GM12872 (cell line): ENCODE measurements around the gene SOX6.

Source experiments
- TF ChIP-seq, protein P1 (sequence below): IDR thresholded peaks from 3 replicates; pipeline ENCODE4 v1.5.1; 2011; ENCODE audit warnings: low read depth, mild to moderate bottlenecking, low read length, moderate library complexity; ENCODE audit not compliant: insufficient read depth

SOX6 gene

DNA sequence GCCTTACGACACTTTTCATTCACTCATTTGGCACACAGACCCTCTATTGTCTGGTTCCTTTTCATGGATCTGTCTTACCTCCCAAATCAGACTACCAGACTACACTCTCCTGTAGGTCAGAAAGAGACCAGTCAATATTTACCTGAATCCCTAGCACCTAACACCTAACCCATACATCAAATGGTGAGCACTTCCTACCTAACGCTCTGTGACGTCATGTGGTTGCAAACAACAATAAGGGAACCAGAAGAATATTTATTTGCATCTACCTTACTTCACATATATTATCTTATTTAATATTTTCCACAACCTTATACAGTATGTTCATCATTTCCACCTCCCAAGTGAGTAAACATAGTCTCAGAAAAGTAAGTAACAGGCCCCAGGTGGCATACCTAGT, 323.4 kb downstream of the SOX6 start:
- TF ChIP-seq, protein P1, sequence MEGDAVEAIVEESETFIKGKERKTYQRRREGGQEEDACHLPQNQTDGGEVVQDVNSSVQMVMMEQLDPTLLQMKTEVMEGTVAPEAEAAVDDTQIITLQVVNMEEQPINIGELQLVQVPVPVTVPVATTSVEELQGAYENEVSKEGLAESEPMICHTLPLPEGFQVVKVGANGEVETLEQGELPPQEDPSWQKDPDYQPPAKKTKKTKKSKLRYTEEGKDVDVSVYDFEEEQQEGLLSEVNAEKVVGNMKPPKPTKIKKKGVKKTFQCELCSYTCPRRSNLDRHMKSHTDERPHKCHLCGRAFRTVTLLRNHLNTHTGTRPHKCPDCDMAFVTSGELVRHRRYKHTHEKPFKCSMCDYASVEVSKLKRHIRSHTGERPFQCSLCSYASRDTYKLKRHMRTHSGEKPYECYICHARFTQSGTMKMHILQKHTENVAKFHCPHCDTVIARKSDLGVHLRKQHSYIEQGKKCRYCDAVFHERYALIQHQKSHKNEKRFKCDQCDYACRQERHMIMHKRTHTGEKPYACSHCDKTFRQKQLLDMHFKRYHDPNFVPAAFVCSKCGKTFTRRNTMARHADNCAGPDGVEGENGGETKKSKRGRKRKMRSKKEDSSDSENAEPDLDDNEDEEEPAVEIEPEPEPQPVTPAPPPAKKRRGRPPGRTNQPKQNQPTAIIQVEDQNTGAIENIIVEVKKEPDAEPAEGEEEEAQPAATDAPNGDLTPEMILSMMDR: no peak

DNA sequence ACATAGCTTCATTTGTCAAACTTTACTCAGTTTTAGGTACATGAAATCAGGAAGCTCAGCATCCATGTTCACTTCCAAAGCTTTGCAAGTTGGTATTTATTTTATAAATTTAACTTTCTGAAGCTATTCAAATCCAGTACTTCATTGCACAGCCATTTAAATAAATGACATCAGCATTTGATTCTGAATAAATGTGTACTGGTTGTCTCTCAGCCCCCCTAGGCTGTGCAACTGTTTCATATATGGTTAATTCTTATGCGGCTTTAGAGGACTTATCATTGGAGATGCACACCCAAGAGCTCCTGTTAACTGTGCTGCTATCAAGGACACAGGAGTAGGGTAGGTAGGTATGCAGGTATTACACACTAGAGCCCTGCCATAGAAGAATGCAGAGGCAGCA, 325.1 kb downstream of the SOX6 start:
- TF ChIP-seq, protein P1: no peak

DNA sequence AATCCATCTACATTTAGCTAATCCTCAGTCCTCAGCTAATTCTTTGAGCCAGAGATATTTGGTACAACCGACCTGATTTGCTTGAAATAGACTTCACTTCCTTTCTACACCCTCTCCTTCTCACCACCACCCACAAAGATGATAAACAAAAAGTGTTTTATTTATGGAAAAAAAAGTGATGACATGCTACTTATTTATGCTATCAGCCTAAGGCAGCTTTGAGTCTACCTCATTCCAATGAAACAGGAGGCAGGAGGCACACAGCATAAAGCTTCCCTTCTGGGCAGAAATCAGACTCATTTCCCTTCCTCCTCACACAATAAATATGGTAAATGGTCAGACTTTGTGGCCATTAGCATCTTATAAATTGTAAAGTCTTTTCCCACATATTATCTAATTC, 325.7 kb downstream of the SOX6 start:
- TF ChIP-seq, protein P1: no peak

DNA sequence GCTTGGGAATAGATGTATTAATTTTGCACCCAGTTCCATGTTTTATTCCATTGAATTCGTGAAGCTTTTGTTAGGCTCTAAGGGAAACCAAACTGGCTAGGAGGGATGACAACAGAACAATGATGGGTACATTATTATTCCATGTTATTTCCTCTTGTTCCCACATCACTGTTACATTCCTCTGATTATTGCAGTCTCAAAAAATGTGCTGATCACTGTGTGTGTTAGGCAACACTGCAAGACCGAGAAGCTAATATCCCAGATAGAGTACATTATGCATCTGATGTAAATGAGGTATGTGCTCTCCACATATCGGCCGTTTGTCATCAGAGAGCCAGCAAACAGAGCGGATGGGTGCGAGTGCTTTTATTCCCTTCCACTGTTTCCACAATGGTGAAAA, 327.9 kb downstream of the SOX6 start:
- TF ChIP-seq, protein P1: no peak

DNA sequence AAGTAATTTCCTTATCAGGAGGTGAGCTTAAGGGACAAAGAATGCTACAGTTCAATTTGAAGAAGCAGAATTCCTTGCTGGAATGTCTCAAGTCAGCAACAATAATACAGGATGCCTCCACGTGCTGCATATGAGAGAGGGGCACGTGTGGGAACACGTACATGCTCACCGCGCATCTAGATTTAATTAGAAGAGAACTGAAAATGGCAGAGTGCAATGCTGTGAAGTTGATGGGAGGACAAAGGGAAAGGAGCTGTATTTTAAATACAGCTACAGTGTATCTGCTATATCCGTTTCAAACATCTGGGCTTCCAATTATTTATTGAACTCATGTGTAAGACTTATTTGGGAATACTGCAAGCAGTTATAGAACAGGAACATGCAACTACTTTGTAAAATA, 328.7 kb downstream of the SOX6 start:
- TF ChIP-seq, protein P1: no peak

DNA sequence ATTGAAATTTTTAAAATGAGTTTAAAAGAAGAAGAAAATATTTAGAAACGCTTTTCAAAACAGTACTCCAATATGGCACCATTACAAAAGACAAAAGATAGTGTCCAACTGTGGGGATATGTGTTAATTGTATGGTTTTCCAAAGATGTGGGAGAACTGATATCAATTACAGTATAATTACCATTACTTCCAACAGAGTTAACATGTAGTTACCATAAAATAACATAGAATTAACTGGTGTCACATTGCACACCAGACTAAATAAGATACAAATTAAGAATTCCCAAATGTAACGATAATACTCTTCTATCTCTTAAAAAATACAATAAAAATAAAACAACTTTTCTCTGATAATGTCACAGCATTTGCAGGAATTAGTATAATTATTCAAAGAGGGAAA, 329.5 kb downstream of the SOX6 start:
- TF ChIP-seq, protein P1: no peak

DNA sequence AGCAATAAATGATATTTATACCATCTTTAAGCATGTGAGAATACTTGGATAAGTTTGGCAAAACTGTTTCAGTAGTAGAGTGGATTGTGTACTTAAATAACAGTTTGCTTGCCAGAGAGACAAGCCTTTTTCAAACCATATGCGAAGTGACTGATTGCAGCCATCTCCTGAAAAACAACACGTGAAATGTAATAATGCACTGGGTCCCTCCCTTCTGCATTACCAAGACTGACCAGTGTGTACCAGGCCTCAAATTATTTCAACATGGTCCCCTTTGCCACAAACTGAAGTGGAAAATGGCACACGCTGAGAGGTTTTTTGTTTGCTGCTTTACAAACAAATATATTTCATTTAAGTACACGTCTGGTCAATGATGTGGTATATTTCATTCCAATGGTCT, 337.4 kb downstream of the SOX6 start:
- TF ChIP-seq, protein P1: no peak

DNA sequence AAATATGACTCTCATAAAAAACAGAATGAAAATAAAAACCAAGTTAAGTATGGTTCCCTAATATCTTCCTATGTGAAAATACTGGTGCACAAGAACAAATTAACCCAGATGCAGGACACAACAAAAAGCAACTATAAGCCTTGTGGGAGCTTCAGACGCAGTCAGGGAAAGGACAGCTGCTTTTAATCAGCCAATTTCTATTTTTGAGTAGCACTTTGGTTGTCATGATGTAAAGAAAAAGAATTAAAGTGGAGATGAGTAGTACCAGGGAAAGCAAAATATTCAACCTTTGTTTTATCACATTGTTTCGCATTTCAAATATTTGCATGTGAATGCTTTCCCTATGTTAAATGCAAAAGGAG, 339.9 kb downstream of the SOX6 start:
- TF ChIP-seq, protein P1: no peak
